ENCODE results near the gene ZBTB6. TPM values are rescaled to one million over a fixed set of nuclear protein-coding genes. Genes with fewer than 3 reads are reported as not detected.
"Not testable (repeated sequence)": the region's sequence is repeated elsewhere in the genome, so short reads cannot be mapped to it uniquely, and the experiment has no call there.

ZBTB6 gene
- total RNA-seq, 2 donors from 2014 or later = 5.4 to 7.3 TPM

DNA sequence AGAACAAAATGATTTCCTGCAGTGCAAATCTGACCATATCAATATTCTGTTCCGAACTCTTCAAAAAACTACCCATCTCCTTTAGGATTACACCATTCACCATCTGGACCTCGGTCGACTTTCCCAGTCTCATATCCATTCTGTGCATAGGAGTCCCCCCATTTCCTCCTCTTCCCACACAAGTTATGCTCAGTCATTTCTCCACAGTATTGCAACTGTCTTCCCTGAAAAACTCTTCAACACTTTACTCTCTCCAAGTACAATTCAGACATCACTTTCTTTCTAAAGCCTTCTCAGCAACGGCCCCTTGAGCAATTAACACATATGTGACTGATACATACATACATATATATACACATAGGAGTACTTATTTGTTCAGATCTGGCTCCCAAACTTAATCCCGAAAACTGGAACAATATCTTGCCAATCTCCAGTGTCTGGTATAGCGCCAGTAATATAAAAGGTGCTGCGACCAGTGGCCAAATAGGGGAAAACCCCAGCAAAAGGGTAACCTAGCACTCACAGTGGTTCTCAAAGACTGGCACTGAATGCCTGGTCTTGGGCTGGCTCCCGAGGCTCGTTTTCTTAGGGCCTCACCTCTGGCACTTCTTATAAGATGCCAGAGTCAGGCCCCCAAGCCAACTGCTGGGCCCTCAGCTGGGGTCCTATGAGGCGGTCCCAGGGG lies 17.6 kb upstream of the ZBTB6 start:
- ATAC-seq = no peak
- intact Hi-C loops (cut with DNase I) = no loop called here
- DNase-seq = no peak

DNA sequence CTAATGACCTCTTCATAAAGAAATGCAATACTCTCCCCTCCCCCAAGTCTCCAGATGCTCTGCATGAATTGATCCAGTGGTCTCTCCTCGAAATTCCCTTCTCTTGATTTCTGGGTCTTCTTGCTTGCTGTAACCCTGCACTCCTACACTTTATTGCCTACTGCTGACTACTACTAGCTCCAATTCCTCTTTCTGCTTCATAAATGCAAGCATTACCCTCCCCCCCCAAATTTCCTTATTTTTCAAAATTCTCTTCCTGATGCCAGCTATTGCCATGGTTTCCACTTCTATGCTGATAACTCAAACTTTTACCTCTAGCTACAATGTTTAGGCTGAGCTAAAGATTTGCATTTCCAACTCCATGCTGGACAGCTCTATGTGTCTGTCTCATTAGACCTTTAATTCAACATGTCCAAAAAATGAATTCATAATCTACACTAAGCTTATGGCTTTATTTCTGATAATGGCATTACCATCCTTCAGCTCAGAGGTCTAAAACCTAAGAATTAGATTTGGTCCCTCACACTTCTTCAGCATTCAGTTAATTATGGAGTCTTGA lies 16.8 kb upstream of the ZBTB6 start:
- no peak for DNase-seq
- intact Hi-C loops (cut with DNase I) = no loop called here
- no peak for ATAC-seq

DNA sequence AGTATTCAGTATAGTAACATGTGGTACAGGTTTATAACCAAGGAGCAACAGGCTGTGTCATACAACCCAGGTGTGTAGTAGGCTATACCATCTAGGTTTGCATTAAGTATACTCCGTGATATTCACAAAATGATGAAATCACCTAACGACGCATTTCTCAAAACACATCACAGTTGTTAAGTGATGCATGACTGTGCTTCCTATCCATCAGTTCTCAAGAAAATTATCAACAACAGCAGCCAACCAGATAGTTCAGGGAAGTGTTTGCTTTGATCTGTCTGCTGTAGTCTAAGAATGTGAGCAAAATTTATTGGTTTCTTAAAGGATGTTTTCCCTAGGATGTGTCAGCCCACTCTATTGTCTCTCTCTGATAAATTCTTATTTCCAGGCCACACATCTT lies 10.8 kb upstream of the ZBTB6 start:
- DNase-seq = no peak
- intact Hi-C loops (cut with DNase I) = no loop called here
- no peak for ATAC-seq

DNA sequence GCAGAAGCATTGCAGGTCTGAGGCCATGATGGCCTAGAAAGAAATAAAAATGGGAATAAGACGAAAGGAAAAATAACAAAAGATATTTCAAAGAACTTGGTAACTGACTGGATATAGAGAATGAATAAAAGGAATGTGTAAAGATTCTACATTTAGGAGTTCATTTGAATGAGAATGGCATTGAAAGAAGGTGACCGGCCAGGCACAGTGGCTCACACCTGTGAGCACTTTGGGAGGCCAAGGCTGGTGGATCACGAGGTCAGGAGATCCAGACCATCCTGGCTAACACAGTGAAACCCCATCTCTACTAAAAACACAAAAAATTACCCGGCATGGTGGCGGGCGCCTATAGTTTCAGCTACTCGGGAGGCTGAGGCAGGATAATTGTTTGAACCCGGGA lies 9.6 kb upstream of the ZBTB6 start:
- ATAC-seq = no peak
- no peak for DNase-seq
- intact Hi-C loops (cut with DNase I) = no loop called here

DNA sequence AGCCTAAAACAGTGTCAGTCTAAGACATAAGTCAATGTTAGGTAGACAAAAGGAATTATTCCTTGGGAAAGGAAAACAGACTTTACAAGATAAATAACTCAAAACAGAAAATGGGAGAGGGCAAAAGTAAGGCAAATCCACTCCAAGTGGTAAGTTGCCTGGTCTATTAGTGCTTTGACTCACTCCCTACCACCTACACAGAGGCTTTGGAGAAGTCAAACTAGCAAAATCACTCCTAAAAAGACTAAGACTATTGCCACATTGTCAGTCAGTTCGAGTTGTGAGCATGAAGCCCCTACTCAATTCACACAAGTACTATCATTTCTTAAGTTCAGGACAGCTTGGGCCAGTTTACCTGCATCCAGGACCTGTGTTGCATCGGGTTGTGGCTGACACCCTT lies 5.2 kb upstream of the ZBTB6 start:
- intact Hi-C loops (cut with DNase I) = no loop called here

DNA sequence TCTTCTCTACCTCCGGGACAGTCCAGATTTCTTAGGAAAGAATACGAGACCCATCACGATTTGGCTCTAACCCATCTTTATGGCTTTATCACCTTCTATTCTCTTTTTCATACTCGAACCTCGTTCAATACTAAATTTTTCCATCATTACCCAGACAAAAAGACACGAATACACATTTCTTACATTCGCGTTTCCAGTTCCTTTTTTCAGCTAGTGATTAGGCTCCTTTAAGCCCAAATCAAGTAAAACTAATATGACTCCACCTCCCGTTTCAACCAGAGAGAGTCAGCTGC lies 506 bp downstream of the ZBTB6 start:
- intact Hi-C loops (cut with DNase I) = no loop called here
- no peak for DNase-seq
- ATAC-seq = no peak

More for the DNA sequence above, 5.2 kb upstream of the ZBTB6 start:
- DNase-seq = no peak
- ATAC-seq = no peak

DNA sequence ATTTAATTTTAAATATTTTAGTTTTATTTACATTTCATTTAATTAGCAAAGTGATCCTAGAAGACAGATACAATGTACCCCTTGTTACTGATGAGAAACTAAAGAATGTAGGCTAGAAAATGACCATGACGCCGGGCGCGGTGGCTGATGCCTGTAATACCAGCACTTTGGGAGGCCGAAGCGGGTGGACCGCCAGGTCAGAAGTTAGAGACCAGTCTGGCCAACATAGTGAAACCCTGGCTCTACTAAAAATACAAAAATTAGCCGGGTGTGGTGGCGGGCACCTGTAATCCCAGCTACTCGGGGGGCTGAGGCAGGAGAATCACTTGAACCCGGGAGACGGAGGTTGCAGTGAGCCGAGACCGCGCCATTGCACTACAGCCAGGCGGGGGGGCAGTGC lies 7.0 kb downstream of the ZBTB6 start:
- intact Hi-C loops (cut with DNase I); ATAC-seq; DNase-seq: not testable (repeated sequence)

DNA sequence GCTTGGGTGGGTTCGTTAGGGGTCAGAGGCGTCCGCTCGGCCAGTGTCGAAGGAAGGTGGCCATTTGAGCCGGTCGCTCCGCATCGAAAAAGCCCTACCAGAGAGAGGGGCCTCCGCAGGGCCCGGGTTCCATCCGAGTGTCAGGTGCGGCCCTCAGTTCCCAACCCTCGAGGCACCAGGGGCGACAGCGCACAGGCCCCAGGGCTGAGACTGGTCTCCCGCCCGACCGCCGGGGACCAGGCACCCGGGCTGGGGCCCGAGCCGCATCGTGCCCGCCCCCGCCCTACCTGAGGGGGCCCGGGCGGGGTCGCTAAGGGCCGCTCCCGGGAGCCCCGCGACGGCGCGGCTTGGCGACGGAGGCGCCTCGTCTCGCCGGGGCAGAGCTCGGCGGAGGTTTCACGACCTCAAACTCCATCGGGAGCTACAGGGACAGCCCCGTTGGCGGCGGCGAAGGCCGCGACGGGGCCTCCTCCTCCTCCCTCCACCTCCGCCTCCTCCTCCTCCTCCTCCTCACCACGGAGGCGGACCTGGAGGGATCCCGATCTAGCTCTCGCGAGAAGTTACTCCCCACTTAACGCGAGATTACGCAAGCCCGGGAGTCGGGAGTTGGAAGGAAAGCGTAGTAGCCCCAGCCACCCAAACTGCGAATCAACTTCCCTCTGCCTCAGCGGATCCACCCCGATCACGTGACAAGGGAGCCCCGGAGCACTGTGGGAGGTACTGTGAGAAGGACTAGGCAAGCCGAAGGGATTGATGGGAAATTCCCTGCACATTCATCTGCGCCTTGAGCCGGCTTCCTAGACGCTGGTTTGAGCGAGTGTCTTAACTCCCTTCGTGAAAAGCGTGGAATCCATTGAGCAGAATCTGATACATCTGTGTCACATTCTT lies 8.1 kb downstream of the ZBTB6 start, which contains the start of gene RC3H2:
Gene RC3H2, minus strand, starts transcription at position 537 of the 888 bp plus-strand sequence. CDS start 7,850 bp downstream, outside the sequence.
- DNase-seq (peak; percentile 98), ATAC-seq (peak; percentile 99)
- intact Hi-C loops (cut with DNase I) = no loop called here

DNA sequence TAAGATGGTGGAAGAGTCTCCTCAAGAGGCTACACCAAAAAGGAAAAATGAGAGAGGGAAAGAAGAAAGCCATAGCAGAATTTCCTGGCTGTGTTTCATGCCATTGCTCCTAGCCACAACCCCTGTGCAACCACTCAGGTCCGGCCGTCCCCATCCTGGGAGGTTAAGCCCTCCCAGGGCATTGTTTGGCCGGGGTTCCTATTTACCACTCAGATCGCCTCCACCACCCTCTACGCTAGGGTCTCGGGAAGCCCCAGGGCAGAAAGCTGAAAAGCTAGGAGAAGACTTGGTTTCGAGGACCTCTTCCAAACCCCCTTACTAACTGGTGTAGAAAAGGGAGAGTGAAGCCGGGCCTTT lies 8.7 kb downstream of the ZBTB6 start:
- peak; percentile 43 for DNase-seq
- peak; percentile 31 to 60 for ATAC-seq
- intact Hi-C loops (cut with DNase I) = no loop called here

DNA sequence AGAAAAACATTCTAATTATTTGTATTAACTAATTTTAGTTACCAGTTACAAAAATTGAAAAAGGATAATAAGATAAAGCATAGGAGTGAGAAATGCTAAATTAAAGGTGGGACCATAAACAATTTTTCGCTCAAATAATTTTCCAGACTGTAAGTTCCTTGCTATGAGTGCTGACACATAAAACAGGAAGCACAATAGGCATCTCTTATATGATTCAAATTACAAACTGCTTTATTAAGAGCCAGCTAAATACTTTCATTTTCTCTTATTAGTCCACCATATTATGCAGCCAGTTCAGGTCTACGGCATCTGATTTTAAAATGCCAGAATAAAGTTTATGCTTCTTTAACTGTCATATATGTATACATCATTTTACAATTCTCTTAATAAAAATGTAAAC lies 12.3 kb downstream of the ZBTB6 start:
- no peak for DNase-seq
- intact Hi-C loops (cut with DNase I) = no loop called here
- ATAC-seq = no peak

DNA sequence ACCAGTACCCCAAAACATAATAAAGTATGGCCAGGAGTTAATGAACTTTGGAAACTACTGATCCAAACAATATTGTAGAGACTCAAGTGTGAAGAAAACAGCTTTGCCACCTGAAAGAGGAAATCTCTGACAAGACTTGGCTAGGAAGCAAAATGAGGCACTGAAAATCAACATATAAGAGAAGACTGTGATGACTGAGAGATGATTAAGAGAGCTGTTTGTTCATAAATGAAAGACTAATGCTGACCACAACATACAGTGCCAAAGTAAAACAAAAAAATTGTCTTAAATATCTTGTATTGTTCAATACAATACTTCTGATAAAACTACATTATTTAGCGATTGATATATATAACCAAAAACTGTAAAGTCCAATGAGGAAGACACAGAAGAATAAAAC lies 15.2 kb downstream of the ZBTB6 start:
- DNase-seq = no peak
- ATAC-seq = no peak
- intact Hi-C loops (cut with DNase I) = no loop called here

DNA sequence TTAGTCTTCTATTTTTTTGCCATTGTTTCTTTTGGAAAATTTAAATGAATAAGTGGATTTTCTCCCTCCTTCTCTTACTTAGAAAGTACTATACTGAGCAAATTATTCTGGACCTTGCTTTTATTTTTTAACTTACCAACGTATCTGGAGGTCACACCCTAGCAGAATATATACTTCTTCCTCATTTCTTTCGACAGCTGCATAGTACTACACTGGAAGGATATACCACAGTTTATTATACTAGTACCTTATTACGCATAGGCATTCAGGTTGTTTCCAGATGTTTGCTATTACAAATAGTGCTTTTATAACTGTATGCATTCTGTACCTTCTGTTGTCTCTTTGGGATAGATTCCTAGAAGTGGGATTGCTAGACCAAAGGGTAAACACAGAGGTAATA lies 24.6 kb downstream of the ZBTB6 start:
- DNase-seq (no peak), ATAC-seq (no peak)
- intact Hi-C loops (cut with DNase I) = no loop called here

DNA sequence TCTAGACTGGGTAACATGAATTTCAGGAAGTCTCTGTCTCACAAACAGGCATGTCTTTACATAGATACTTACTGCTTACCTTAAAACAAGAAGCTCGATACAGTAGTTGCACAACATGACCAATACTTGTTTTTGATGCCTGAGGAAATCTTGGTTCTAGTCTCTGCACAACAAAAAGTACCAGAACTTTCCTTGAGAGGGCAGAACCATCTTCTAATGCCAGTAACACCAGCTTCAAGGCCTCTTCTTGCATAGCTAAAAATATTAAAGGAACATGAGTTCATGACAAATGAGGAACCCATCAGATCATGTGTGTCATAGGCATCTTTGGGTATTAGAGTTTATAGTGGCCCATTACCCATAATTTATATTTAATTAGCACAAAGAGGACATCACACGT lies 30.0 kb downstream of the ZBTB6 start:
- intact Hi-C loops (cut with DNase I) = no loop called here
- ATAC-seq (no peak), DNase-seq (no peak)

DNA sequence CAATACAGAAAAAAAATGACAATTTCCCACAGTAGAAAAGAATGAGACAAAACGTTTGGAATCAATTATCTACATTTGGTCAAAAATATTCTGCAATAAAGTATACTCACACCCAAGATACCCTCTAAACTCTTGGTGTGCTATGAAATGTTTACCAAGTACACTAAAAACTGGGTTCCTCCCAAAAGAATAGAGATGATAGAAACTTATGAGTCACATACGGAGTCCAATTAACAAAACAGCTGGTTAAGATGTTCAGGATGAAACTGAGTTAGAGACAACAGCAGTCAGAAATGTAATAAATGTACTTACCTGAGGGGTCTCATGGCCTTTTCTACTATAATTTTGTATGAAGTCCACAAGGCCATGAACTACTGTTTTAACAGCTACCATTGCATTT lies 33.7 kb downstream of the ZBTB6 start:
- intact Hi-C loops (cut with DNase I) = no loop called here
- DNase-seq (no peak), ATAC-seq (no peak)

DNA sequence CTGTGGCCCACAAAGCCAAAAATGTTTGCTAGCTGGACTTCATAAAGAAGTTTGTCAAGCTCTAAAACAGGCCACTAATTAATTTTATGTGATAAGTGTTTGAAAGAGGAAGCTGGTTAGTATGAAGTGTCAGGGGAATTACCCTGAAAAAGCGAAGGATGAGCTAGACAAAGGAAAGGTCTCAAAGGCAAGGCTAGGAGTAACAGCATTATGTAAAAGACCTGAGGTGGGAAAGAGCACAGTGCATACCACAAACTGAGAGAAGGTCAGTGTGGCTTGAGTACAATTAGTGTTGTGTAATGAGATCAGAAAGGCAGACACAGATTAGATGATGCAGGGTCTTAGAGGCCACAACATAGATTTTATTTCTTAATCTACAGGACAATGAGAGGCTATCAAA lies 37.6 kb downstream of the ZBTB6 start:
- DNase-seq = no peak
- no peak for ATAC-seq
- intact Hi-C loops (cut with DNase I) = no loop called here

DNA sequence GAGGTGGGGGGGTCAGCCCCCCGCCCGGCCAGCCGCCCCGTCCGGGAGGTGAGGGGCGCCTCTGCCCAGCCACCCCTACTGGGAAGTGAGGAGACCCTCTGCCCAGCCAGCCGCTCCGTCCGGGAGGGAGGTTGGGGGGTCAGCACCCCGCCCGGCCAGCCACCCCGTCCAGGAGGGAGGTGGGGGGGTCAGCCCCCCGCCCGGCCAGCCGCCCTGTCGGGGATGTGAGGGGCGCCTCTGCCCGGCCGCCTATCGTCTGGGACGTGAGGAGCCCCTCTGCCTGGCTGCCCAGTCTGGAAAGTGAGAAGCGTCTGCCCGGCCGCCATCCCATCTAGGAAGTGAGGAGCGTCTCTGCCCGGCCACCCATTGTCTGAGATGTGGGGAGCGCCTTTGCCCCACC lies 45.8 kb downstream of the ZBTB6 start:
- ATAC-seq; DNase-seq; intact Hi-C loops (cut with DNase I): not testable (repeated sequence)

DNA sequence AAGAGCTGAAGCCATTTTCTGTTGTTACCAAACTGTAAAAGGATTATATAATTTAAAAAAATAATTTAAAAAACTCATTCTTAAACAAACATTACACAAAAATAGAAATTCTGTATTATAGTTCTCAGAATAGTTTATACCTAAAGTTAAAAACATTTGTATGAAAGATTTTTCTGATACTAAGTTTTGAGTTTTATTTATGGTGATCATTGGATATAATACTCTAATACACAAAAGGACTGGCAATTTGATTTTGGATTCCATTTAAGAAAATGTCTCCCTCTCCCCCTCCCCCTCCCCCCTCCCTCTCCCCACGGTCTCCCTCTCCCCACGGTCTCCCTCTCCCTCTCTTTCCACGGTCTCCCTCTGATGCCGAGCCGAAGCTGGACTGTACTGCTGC lies 47.0 kb downstream of the ZBTB6 start:
- no peak for ATAC-seq
- DNase-seq = no peak
- intact Hi-C loops (cut with DNase I) = no loop called here

DNA sequence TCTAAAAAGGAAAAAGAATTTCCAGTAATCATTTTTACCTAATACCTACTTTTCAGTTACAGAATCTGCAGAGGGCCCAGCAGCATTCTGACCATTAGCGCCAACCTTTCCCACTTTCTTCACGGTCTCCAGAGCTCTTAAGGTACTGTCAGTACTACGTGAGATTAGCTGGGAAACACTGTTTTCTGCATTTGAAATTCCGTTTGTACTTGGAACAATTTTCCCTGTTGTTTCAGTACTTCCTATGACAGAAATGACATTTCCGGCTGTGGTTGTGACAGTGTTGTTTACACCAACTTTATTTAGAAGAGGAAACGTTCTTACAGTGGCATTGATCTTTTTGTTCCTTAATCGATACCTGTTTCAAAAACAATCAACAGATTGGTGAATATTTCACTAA lies 47.8 kb downstream of the ZBTB6 start:
- DNase-seq (no peak), ATAC-seq (no peak)
- intact Hi-C loops (cut with DNase I) = no loop called here

DNA sequence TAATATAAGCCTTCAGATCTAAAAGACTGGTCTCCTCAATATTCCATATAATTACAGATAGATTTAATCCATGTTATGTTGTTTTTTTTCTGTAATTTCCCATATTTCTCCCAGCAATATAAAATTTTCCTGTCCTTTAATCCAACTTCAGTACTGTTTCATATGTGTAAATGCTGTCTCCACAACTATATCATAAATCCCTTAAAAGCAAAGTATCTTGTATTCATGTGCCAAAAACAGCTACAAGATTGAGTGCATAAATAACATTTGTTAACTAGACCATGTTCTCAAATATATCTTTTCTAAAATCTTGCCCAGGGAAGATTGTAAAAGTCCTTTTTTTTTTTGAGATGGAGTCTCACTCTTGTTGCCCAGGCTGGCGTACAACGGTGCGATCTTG lies 49.7 kb downstream of the ZBTB6 start:
- intact Hi-C loops (cut with DNase I) = no loop called here
- ATAC-seq = no peak
- no peak for DNase-seq

DNA sequence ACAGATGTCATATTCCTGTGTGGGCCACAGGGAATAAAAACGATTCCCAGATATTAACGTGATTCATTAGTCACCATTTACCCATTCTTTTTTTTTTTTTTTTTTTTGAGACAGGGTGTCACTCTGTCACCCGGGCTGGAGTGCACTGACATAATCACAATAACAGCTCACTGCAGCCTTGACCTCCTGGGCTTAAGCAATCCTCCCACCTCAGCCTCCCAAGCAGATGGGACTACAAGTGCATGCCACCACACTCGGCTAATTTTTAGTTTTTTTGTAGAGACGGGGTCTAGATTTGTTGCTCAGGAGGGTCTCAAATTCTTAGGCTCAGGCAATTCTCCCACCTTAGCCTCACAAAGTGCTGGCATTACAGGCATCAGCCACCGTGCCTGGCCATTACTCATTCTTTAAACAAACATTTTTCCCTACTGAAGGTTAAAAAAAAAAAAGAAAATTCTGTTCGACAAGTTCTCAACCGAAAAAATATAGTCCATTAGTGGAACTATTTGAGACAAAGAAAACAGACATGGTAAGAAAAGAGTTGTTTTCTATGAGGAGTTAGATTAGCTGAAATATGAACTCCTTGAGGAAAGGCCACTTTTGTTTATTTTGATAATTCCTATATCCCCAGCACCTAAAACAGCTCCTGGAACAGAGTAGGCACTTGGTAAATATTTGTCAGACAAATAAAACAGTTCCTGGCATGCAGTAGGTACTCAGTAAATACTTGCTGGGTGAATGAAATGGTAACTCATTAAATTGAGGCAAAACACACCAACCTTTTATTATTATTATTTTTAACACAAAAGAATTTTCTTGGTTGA lies 52.6 kb downstream of the ZBTB6 start:
- intact Hi-C loops (cut with DNase I) = no loop called here
- DNase-seq (no peak), ATAC-seq (no peak)

Data from left cardiac atrium (tissue), 4 donors.